IPS-18c (cell line): ENCODE results near the gene GDI2.
A peak's percentile ranks its signal among the peaks of the same experiment; 100 is the strongest.
"Not testable (repeated sequence)": the region's sequence is repeated elsewhere in the genome, so short reads cannot be mapped to it uniquely, and the experiment has no call there.

Experiments used
- H3K4me3 ChIP-seq: 2 replicates; pipeline ENCODE4 v1.7.0; 2013; ENCODE audit warnings: low read depth, mild to moderate bottlenecking, low read length, moderate library complexity; ENCODE audit not compliant: insufficient read depth
- H3K9me3 ChIP-seq: one replicate; pipeline ENCODE4 v1.6.1; 2013; ENCODE audit warnings: mild to moderate bottlenecking, low read length, moderate library complexity; ENCODE audit not compliant: control insufficient read depth, insufficient read depth

Gene GDI2

DNA sequence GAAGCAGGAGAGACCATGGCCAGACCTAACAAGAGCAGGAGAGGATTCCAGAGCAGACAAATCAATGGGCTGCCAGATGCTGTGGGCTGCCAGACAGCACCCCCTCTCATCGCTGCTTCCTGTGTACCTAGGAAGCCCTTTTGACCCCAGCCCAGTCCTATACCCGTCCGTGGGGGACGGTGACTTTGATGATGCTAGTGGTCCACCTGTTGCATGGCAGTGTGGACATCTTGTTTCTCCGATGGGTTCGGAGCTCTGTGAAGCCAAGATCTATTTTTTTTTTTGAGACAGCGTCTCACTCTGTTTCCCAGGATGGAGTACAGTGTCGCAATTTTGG is 18.2 kb upstream of the GDI2 start:
- H3K4me3 ChIP-seq: no peak overlapping the region
- H3K9me3 ChIP-seq: no peaks in the 10 kb centered on the region

DNA sequence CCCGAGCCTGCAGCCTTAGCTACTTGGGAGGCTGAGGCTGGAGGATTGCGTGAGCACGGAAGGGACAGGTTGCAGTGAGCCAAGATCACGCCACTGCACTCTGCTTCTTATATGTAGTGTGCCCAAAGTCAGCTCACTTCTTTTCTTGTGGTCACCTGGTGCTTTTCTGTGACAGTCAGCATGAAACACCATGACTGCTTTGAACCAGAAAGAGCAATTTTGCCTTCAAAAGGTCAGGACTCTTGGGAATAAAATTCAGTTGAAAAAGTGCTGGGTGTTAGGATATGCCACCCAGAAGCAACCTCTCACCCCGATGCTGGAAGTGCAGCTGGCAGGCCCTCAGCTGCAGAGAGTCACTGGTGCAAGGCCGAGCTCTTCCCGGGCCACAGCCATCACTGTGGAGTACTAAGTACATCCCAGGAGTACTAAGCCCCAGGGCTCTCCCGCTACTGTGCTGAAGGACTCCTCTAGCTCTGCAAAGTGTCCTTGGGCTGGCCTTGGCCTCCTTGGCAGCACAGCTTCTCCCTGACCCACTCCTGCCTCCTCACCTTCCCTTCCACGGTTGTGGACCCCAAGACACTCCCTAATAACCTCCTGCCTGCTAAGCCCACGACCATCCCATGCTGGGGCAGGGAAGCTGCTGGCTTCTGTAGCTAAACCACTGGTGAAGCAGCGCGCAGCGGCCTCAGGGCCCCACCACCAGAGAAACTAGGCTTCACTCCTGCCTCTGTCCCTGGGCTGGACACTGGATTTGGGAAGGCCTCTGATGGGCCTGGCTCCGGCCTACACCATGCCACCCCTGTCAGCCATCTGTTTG is 17.6 kb upstream of the GDI2 start:
- Histone ChIP-seq H3K4me3 (no peak overlapping the region), H3K9me3 (no peaks in the 10 kb centered on the region)

DNA sequence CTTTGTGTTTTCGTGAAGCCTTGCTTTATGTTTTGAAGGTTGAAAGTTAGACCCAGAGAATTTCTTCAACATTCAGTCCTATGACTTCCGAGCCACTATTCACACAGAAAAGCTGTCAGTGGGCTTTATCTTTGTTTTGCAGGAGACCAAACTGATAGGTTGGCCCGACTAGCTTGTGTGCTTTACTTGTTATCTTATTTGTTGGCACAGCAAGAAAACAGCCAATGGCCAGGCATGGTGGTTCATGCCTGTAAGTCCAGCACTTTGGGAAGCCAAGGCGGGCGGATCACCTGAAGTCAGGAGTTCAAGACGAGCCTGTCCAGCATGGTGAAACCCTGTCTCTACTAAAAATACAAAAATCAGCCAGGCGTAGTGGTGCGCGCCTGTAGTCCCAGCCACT is 16.0 kb upstream of the GDI2 start:
- no peaks in the 10 kb centered on the region for H3K9me3 ChIP-seq
- no peak overlapping the region for H3K4me3 ChIP-seq

DNA sequence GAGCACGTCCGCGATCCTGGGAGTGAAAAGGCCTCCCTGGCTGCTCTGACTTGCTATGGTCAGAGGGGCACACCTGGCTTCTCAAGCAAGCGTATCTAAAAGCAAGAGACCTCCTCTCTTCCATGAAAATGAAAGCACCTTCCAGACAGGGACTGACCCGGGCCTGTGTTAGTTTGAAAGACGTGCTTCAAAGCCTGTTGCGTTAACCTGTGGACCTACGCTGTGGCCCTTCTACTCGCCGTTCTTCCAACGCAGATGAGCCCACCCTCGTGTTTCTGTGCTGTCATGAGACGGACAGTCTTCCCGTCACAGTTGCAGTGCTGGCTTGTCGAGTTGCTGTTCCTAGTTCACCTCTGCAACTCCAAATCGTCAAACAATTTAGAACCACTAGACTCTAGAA is 15.5 kb upstream of the GDI2 start:
- Histone ChIP-seq H3K4me3 (no peak overlapping the region), H3K9me3 (no peaks in the 10 kb centered on the region)

DNA sequence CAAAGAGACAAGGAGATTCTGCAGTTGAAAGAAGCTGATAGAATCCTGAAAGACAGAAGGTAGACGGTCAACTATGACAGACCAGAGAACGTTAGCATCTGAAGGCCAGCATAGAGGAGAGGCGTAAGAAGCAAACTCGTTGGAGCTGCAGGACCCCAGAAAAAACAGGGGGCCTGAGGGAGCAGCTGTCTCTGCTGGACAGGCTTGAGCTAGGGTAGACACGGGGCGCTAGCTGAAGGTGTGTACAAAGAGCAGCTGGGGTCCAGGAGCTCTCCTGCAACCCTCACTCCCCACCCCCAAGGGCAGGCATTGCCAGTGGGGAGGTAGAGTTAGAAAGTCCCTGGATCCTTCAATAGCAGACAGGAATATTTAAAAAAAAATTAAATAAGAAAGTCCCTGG is 14.6 kb upstream of the GDI2 start:
- H3K4me3 ChIP-seq: no peak overlapping the region

DNA sequence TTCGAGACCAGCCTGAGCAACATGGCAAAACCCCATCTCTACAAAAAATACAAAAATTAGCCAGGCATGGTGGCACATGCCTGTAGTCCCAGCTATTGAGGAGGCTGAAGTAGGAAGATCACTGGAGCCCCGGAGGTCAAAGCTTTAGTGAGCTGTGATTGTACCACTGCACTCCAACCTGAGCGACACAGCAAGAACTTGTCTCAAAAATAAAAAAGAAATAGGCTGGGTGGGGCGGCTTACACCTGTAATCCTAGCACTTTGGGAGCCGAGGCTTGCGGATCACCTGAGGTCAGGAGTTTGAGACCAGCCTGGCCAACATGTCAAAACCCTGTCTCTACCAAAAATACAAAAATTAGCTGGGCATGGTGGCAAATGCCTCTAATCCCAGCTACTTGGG is 13.3 kb upstream of the GDI2 start:
- not testable (repeated sequence) for H3K9me3 ChIP-seq, H3K4me3 ChIP-seq

More for the DNA sequence above, 14.6 kb upstream of the GDI2 start:
- no peaks in the 10 kb centered on the region for H3K9me3 ChIP-seq

DNA sequence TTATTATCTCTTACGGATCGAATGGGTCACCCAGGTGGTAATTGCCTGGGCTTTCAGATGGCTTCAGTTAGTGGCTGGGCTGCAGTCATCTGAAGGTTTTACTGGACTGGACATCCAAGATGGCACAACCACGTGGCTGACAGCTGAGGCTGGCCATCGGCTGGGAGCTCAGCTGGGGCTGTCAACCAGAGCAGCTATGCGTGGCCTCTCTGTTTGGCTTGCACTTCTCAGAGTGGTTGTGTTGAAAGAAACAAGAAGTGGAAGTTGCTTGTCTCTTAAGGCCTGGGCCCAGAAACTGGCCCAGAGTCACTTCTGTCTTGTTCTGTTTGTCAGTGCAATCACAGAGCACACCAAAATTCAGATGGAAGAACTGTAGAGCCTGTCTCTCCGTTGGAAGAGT is 5.7 kb upstream of the GDI2 start:
- H3K9me3 ChIP-seq: no peaks in the 10 kb centered on the region
- no peak overlapping the region for H3K4me3 ChIP-seq

DNA sequence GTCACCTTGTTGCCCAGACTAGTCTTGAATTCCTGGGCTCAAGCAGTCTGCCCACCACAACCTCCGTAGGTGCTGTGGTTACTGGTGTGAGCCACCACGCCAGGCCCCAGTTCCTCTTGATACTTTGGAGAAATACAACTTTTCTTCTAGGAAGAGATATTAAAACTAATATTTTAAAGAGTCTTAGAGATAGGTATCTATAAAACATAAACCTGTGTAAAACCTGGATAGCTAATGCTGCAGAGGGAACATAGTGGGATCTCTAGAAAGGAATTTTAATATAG is 4.8 kb upstream of the GDI2 start:
- no peak overlapping the region for H3K4me3 ChIP-seq
- no peaks in the 10 kb centered on the region for H3K9me3 ChIP-seq

DNA sequence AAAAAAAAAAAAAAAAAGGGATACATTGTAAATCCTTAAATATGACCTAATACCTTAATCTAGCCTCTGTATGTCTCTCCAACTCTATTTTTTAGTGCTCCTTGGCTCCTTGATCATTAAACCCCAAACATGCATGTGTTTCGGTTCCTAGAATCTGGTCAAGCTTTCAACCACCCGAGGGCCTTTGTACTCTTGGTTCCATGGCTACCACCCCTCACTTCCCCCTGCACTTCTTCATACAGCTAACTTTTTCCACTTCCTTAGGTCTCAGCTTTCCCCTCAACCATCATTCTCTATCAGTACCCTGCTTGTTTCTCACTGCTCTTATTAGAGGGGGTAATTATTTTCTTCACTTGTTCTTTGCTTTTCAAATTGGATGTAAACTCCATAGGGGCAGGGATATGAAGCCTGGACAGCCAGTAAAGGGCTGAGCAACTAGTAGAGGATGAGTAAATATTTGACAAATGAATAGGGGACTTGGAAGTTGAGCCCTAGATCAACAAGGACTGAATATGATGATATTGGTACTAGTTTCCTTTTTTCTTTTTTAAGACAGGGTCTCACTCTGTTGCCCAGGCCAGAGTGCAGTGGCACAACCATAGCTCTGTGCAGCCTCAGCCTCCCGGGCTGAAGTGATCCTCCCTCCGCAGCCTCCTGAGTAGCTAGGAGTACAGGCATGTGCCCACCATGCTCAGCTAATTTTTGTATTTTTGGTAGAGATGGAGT is 4.3 kb upstream of the GDI2 start:
- H3K4me3 ChIP-seq: no peak overlapping the region

DNA sequence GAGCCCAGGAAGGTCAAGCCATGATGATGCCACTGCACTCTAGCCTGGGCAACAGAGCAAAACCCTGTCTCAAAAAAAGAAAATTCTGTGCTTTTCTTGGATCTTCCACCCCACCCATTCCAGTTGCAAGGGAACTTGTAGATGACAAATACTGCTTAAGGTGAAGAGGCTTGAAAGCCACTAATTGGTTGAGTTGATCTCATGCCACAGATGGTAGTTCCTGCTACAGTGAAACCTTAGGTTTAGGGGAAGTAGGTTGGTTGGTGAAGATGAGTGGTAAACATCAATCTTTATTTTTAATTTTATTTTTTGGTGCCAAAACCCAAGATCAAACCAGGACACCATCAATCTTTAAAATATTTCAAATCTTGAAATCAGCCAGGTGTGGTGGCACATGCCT is 2.9 kb upstream of the GDI2 start:
- Histone ChIP-seq H3K9me3 (no peaks in the 10 kb centered on the region), H3K4me3 (no peak overlapping the region)

More for the DNA sequence above, 4.3 kb upstream of the GDI2 start:
- no peaks in the 10 kb centered on the region for H3K9me3 ChIP-seq

DNA sequence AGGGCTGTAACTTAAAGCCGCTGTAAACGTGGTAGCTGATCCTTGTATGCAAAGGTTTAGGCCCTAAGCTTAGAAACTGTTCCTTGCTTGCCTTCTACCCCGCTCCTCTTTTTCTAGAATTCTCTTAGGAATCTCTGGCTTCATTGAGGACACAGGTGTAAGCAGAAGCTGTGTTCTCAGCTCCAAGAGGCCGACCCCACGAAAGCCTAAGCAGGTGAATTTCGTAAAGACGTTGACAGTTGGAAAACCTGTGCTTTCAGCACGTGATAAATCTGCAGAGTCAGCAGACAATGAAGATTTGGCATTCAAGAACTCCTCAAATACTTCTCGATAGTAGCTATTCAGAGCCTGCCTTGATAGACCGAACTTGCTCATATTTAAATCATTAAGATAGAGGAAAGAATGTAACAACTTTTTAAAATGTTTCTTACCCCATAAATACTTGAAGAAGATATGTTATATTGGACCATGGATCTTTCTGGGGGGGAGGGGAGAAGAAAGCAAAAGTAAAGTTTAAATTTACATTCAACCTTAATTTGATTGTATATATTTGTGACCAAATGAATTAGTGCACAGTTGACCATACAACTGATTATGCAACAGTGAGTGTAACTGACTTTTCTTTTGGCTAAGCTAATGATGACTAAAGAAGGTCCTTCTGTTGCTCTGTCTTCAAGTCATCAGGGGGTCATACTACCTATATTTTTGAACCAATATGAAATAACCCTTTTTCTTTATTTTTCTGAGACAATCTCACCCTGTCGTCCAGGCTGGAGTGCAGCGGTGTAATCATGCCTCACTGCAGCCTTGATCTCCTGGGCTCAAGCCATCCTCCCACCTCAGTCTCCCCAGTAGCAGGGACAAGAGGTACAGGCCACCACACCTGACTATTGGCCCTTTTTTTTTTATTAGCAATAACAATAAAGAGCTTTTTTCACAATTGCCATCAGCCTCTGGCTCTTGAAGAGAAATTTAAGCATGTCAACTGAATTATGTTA is 1.2 kb upstream of the GDI2 start:
- Histone ChIP-seq H3K4me3 (peak overlapping the region; percentile 97), H3K9me3 (no peaks in the 10 kb centered on the region)

DNA sequence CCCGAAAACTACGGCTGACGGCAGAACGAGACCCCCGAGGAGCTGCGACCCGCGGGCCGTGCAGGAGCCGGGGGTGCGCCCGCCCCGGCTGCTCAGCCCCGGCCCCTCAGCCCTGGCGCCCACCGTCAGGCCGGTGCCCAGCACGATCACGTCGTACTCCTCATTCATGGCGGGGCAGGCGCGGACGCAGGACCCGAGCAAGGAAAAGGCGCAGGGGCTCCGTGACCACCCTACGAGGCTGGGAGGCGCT is 218 bp downstream of the GDI2 start:
- Histone ChIP-seq H3K9me3 (no peaks in the 10 kb centered on the region), H3K4me3 (peak overlapping the region; percentile 97)

DNA sequence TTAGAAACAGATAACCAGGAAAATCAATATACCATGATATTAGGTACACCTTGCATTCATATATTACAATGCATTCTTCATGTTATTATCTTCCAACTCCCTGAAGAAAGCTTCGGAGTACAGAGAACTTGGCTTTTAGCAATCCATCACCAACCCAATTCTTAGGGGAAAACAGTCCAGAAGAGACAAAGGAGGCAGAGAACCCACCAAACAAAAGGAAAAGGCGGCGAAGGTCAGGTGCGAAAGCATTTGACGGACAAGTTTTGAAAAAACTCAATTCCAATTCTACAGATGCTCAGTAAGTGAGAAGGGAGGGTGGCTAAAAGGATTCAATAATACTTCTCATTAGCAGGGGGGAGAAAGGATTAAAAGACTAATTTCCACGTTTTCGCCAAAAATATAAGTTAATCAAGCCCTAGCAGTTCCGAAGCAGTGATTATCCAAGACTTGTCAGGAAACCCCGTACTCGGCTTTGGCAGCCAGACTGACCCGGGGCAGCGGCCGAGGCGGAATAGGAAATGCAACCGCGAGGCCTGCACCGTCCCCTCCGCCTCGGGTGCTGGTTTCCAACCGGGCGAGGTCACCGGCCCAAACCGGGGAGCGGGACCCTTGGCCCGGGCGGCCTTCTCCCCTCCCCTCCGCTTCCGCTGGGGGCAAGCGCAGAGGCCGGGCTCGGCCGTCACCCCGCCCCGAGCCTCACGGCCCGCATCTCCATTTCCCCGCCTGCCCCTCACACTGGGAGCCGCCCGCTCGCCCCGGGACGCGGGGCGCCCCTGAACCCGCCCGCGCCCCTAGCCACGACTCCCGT is 747 bp downstream of the GDI2 start:
- peak overlapping the region; percentile 97 for H3K4me3 ChIP-seq
- no peaks in the 10 kb centered on the region for H3K9me3 ChIP-seq

DNA sequence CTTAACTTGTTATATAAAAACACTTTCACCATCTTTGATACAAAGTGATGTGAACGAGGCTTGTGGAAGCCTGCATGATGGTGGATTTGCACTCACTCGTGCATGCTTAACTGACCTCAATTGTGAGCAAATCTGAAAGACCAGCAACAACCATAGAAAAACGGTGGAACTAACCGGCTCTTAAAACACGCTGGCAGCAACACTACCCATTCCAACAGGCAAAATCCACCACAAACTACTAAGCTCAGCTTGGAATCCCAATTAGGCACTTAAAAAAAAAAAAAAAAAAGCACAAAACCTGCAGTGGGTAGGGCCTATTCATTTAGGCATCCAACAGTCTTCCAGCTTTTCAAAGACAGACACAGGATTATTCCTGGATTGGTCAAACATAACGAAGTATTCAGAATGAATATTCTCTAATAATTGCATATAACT is 1.8 kb downstream of the GDI2 start:
- Histone ChIP-seq H3K4me3 (peak overlapping the region; percentile 10), H3K9me3 (no peaks in the 10 kb centered on the region)

DNA sequence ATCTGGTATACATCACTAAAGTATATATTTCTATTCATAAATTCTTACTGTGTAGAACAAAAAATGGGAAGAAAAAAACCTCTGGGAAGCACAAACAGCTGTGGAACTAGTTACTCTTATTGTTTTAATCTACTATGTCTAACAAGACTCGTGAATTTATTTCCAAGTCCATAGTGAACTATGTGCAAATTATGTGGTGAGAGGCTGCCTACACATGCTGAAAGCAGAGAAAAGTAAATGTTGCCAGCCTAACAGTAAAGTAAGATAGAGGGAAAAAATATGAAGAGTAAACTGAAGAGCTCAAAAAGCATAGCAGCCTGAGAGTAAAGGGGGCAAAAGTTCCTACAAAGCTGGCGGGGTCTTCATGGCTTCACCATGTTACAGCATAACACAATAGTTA is 3.0 kb downstream of the GDI2 start:
- H3K9me3 ChIP-seq: no peaks in the 10 kb centered on the region

DNA sequence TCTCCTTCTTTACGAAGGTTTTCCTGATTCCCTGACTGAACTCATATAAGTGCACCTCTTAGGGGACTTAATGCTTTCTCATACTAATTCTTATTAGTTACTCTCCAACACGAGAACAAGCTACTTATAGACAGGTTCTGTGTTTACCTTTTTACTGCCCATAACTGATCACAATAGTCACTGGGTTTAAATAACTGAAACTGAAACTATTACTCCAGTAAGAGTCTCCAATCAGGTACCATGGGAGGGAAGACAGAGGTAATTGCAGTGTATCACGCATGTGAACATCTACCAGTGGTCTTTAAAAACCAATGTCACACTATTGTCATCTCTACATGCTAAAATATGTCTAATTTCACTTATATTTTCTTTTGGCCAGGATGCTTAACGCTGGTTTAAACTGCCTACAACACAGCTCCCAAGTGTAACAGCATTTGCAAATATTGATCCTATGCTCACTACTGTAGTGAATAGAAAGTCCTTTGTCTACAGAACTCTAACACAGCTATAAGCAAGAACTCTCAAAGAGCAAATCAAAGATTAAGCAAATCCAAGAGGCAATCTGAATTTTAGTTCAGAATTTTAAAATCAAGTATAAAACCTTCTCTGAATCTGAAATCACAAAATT is 3.6 kb downstream of the GDI2 start:
- no peak overlapping the region for H3K4me3 ChIP-seq
- H3K9me3 ChIP-seq: no peaks in the 10 kb centered on the region

More for the DNA sequence above, 3.0 kb downstream of the GDI2 start:
- no peak overlapping the region for H3K4me3 ChIP-seq
